ENCODE results near the gene TRIM29.
"Not testable (repeated sequence)": the region's sequence is repeated elsewhere in the genome, so short reads cannot be mapped to it uniquely, and the experiment has no call there.

TRIM29 gene

DNA sequence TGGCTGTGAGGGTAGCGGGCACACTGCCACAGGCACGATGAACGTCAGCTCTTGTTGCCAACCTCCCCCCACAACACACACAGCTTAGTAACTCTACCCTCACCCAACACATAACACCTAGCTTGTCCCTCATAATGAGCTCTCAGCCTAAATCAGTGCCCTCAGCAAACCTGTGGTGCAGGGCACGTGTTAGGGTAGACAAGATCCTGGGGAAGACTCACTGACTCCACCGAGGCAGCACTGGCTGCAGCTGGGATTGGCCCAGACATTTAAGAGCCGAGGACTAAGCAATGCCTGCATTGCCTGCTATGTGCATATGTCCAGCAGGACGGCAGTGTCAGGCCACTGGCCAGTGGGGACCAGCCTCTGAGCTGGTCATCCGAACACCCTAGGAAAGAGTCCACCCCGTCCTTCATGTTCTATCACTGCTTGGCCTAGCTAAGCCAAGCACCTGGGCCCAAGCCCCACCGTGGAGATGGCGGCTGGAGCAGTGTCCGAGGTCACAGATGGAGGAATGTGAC is 32.9 kb upstream of the TRIM29 start:
- DNase-seq = no peak

DNA sequence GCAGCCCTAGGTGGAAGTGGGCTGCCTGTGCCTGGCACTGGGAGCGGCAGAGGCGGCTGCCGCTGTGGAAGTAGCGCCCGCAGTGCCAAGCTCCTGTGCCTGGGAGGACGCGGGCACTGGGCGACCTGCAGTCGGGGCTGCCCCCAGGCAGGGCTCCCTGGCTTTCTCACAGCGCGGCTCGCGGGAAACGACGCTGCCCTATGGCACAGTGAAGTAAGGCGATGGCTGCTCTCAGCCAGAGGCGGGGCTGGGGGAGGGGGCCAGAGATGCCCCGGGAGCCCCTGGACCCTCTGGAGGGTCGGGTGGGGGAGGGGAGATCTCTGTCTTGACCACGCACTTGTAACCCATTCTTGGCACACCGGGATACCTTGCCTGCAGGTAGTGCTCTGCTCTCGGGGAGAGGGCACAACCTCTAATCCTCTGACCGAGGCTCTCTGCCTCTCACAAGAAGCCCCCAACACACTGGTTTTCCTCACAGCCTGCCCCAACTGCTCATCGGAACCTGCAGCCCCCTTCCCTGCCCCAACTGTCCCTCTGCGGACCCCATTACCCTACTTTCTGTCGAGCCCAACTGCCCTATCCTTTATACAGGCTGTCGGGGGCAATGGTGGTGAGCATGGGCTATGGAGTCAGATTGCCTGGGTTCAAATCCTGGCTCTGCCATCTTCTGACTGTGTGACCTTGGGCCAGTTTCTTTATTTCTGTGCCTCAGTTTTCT is 32.2 kb upstream of the TRIM29 start:
- no peak for DNase-seq

GRCh38 chr11:120168960-120169681 is 31.2 kb upstream of the TRIM29 start:
- no peak for DNase-seq

DNA sequence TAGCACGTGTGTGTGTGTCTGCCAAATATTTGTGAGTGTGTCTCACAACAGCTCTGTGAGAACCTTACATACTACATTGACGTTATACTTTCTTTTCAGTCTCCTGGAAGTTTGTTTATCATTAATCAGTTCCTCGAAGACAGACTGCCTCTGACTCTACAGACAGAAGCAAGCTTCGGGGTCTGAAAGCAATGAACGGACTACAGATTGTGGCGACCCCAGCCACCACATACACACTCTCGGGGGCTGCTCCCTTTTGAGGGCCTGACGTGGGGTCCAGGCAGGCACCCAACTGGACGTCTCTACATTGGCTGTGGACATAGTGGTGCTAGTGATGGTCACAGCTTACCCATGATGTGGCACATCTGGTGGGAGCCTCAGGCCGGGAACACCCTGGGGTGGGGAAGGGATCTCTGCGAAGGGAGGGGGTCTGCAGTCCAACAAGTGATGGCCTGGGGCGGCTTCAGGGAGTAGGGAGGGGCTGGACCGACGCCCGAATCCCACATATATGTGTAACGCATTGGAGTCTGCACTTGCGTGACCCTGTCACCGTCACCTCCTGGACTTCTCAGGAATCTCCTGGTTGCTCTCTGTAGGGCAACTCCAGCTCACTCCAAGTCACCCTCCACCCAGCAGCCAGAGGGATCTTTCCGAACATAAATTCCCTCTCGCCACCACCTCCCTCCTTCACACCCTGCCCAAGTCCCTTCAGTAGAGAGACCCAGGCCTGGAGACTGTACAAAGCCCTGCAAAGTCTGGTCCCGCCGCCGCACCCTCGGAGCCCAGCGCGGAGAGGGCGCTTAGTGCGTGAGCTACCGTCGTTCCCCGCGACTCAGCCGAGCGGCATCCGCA is 30.4 kb upstream of the TRIM29 start:
- no peak for DNase-seq

DNA sequence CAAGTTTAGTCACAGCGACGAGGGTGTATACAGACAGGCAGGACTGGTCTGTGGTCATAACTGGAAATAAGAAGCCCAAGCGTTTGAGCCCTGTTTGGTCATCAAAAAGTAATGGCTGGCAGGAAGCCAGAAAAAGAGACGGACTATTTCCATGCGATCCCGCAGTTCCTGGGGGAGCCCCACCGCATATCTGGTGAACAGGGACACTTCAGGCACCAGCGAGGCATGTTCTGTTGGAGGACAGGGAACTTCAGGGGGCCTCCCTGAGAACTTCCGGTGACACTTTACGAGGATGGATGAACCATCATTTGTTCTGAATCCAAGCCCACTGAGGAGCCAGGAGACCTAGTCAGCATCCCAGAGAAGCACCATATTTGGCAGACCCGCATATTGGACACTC is 29.7 kb upstream of the TRIM29 start:
- no peak for DNase-seq

- no peak for DNase-seq
Observed at GRCh38 chr11:120160436-120160835, 22.5 kb upstream of the TRIM29 start.

GRCh38 chr11:120153221-120153620 is 15.3 kb upstream of the TRIM29 start:
- DNase-seq = no peak

- no peak for DNase-seq
Observed at GRCh38 chr11:120151536-120151935, 13.6 kb upstream of the TRIM29 start.

DNA sequence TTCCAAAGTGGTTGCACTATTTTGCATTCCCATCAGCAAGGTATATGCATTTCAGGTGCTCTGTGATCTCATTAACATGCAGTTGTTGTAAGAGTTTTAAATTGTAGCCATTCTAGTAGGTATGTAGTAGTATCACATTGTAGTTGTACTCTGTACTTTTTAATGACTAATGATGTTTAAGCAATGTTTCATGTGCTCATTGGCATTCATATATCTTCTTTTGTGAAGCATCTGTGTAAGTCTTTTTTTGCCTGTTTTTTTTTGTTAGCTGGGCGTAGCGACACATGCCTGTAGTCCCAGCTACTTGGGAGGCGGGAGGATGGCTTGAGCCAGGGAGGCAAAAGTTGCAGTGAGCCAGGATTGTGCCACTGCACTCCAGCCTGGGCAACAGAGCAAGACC is 11.3 kb upstream of the TRIM29 start:
- no peak for DNase-seq

- DNase-seq = no peak
Observed at GRCh38 chr11:120147950-120148270, 10.0 kb upstream of the TRIM29 start.

- no peak for DNase-seq
Observed at GRCh38 chr11:120147094-120147949, 9.4 kb upstream of the TRIM29 start.

DNA sequence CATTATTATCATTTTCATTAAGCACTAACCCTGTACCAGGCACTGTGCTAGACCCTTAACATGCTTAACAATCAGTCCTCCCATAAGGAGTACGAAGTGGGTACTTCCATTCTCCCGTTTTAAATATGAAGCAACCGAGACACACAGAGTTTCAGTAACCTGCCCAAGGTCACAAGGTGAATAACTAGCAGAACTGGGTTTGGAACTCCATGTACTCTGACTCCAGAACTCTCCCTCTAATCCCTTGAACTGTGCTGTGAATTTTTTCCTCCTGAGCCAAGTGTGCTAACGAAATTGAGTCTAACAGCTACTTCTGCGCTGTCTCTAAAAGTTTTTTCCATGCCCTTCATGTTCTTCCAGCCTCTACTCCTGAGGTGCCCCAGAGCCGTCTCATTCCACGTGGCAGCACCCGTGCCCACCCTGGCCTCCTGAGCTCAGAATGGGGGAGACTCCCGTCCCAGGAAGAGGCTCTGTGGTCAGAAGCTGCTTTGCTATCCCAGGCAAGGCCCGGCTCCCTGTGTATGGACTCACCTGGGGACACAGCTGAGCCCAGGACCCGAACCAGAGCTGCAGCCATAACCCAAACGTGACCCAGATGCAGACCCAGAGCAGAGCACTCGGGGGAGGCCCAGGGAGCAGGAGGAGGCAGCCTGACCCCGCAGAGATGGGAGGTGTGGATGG is 8.6 kb upstream of the TRIM29 start:
- DNase-seq = no peak

GRCh38 chr11:120144501-120144900 is 6.6 kb upstream of the TRIM29 start:
- no peak for DNase-seq

DNA sequence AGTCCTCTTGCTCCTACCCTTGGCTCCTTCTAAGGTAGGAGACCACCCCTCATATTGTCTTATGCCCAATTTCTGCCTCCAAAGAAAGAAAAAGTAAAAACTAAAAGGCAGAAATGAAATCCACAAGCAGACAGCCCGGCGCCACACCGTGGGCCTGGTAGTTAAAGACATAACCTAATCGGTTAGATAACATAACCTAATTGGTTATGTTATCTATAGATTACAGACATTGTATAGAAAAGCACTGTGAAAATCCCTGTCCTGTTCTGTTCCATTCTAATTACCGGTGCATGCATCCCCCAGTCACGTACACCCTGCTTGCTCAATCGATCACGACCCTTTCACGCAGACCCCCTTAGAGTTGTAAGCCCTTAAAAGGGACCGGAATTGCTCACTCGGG is 5.6 kb upstream of the TRIM29 start:
- not testable (repeated sequence) for DNase-seq

DNA sequence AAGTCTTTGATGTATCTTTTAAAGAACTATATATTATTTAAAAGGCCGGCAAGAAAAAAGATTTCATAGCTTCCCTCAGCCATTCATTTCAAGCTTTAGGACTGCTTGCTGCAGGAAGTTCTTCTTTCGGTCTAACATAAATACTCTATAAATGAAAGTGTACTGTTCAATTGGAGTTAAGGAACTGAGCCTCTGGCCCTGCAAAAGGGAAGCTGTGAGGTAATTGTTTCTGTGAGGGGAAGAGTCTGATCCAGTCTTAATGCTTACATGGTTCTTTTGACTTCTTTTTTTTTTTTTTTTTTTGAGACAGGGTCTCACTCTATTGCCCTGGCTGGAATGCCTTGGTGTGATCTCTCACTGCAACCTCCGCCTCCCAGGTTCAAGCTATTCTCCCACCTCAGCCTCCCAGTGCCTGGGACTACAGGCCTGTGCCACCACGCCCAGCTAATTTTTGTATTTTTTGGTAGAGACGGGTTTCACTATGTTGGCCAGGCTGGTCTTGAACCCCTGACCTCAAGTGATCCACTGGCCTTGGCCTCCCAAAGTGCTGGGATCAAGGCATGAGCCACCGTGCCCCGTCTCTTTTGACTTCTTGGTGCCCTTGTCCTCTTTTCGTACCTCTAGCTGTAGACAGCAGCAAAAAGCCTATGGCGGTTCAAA is 4.7 kb upstream of the TRIM29 start:
- no peak for DNase-seq

DNA sequence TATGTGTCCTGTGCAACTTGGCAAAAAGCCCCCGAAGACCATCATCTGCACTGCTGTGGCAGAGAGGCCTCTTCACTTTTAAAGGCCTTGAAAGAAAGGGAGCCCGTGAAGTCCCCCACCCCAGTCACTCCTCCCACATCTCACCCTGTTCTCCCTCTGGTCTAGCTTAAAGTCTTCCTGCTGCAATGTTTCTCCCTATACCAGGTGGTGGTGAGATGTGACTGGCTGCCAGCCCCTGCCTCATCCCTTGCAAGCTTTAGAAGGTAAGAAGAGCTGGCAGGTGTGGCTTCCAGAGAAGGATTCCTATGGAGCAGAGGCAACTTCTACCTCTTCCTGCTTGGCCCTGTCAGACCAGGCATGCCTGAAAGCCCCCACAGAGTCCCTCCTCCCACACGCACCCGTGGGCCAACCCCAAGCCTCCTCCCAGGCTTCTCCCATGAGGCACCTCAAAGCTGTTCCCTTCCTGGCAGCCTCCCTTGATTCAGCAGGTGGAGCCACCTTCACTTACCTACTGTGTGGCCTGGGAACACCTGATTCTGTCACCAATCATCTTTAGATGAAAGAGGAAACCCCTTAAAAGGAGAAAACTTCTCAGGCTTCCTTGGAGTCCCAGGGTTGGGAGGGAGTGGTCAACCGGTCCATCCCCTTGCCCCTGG is 4.0 kb upstream of the TRIM29 start:
- no peak for DNase-seq

GRCh38 chr11:120141113-120141767 is 3.3 kb upstream of the TRIM29 start:
- peak; percentile 1 to 5 for DNase-seq

DNA sequence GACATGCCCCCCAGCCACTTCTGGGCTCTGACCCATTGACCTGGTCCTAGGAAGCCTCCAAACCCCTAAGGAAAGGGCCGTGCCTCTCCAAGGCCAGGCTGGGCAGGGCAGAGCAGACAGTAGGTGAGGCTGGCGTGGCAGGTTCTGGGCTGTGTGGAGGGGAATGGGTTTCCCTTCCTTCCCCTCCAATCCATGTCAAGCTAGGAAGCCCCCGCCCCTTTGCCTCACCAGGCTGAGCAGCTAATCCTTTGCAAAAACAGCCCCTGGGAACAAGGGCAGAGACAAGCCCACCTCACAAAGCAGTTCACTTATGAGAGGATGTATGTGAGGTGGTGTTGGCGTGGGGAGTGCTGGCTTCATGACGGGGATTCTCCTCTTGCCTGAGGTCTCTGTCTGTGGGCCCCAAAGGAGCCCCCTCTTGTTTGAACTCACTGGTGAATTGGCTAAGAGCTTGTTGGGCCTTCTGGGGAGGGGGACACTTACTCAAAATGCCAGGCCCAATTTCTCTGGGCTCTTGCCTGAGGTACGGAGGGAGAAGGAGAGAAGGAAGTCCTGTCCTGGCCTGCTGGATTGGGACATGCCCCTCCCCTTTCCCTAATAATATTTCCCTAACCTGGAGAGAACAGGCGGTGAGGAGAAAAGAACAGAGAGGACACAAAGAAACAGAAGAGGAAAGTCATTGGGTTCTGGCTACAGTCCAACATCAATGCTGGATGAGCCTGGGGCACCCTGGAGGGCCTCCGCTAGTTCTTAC is 1.6 kb upstream of the TRIM29 start:
- no peak for DNase-seq

DNA sequence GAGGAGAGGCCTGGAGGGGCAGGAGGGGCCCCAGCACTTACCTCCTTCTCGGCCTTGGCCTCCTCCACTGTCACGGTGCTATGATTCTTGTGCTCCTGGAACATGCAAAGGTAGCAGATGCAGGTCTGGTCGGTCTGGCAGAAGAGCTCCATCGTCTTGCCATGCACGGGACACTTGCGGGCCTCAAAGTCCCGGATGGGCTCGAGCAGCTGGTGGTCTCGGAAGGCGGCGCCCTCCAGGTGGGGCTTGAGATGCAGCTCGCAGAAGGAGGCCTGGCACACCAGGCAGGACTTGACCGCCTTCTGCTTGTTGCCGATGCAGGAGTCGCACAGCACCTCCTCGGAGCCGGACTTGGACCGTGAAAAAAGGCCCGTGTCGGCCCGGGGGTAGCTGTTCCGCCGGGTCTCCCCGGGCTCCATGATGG is 714 bp downstream of the TRIM29 start:
- no peak for DNase-seq

- no peak for DNase-seq
Observed at GRCh38 chr11:120136356-120136755, 1.6 kb downstream of the TRIM29 start.

Data from SHP77 (cell line).